Activated effector memory CD4-positive, alpha-beta T cell treated with anti-CD3 and anti-CD28 coated beads, Interleukin-2, amount 50 U/mL, for 16 hours (primary cell): Measurements from ENCODE around the gene CLCNKB.
A peak's percentile ranks its signal among the peaks of the same experiment; 100 is the strongest.
"Not testable (repeated sequence)": the region's sequence is repeated elsewhere in the genome, so short reads cannot be mapped to it uniquely, and the experiment has no call there.

Source experiments
- DNase-seq: peaks from one replicate; pipeline ENCODE4 v3.0.0-alpha.2; 2020

Gene CLCNKB

DNA sequence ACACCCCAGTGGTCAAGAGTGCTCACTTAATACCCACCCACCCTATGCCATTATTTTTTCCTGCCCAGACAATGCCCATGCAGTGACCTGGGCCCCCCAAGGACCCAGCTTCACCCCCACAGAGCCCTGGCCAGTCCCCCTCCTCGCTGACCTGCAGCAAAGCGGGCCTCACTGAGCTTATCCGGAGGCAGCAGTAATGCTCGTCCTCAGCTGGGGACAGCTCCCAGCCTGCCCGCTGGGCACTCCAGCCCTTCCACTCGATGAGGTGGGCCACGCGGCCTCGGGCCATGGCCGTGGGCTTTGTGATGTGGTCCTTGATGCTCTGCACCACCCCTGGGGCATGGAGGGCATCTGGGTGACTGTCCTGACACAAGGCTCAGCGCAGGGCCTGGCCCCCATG, 7.1 kb upstream of the CLCNKB start:
- not testable (repeated sequence) for DNase-seq

DNA sequence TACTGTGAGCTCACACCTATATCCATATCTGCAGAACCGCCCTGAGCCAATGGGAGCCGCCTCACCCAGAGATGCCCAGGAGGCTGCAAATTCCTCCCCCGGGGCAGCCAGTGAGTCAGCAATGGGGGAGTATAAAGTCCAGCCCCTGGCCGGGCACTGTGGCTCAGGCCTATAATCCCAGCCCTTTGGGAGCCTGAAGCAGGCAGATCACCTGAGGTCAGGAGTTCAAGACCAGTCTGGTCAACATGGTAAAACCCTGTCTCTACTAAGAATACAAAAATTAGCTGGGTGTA, 5.0 kb upstream of the CLCNKB start:
- no peak for DNase-seq

DNA sequence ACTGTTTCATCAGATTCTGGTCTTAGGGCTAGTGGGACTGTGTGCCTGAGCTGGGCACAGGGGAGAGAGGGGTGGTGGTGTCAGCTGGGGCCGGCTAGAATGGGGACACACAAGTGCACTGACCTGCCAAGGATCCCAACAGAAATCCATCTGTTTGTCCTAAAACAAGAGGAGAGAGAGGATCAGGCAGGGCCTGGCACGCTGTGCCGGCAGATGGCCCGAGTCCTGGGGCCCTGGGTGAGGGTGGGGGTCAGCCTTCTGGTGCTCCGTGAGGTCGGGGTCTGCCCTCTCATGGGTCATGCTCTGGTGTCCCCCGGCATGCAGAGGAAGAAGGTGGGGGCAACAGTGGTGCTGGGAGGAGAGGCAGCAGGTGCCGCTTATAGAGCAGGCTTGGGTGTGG, 3.7 kb upstream of the CLCNKB start:
- not testable (repeated sequence) for DNase-seq

DNA sequence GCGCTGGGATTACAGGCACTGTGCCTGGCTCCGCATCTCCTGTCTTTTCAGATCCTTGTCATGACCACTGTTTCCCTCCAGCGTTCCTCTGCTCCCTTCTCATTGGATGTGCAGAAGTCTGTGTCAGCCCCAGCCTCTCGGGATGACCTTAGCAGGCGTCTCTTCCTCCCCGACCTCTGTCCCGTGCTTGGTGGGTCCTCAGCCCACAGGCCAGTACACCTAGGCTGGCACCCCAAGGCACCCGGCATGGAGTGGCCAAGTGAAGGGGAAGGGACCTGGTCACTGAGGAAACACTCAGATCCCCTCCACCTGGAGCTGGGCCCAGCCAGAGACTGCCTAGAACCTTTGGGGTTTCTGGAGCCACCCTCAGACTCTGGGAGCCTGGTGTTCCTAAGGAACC, 2.4 kb upstream of the CLCNKB start:
- no peak for DNase-seq

DNA sequence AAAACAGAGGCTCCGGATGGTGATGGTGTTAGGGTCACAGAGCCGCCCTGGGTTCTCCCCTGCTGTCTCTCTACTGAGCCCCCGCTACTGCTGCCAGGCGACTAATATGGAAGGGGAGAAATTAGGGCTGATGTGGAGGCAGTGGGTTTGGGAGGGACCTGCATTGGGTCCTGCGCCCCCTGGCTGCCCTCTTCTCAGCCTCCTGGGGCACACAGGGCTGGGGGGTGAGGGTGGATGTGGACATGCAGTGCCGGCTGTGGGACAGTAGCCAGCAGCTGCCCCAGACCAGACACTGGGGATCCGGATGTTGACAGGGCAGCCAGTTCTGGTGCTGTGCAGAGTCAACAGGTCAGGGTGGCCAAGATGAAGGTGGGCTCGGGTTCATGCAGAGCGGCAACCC, 1.5 kb upstream of the CLCNKB start:
- DNase-seq = no peak

DNA sequence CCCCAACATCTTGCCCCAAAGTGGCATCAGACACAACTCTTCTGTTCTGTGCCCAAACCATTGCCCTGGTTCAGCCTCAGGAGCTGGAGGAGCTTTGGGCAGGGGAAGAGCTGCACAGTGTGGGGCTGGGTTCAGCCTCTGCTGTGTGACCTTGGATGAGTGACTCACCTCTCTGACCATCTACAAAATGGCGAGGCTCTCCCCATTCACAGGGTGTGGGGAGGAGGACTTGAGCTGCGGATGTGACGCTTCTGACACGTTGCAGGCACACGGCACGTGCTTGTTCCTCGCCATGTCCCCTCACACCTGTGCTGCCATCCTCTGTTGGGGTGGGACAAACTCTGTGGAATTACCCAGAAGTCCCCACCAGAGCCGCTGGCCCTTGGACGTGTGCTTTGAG, 928 bp upstream of the CLCNKB start:
- not testable (repeated sequence) for DNase-seq

DNA sequence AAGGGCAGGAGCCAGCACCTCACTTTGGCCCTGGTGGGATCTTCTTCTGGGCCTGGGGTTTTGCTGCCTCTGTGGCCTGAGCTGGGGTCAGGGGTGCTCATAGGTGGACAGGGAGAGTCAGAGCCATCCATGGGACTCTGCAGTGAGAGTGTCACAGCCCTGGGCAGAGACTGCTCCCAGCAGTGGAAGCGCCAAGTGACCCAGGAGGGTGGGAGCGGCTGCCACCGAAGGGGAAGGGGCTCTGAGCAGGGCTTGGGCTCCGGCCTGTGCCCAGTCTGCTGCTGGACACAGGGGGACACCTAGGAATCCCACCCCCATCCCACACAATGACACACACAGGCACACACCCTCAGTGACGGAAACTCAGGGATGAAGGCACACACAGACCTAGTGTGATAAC, 368 bp downstream of the CLCNKB start:
- no peak for DNase-seq

DNA sequence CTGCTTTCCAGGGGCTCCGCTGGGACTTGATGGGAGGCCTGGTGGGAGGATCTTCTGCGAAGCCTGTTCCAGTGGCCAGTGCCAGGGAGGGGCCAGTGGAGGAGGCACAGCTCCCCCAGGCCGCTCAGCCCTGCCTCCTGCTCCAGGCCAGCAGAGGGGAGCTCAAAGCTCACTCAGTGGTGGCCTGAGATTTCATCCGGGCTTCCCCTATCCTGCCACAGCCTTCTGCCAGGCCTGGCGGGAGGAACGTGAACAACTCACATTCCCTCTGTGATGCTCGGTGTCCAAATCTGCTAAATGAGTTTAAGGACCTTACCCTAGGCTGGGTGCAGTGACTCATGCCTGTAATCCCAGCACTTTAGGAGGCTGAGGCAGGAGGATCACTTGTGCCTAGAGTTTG, 3.3 kb downstream of the CLCNKB start:
- no peak for DNase-seq

DNA sequence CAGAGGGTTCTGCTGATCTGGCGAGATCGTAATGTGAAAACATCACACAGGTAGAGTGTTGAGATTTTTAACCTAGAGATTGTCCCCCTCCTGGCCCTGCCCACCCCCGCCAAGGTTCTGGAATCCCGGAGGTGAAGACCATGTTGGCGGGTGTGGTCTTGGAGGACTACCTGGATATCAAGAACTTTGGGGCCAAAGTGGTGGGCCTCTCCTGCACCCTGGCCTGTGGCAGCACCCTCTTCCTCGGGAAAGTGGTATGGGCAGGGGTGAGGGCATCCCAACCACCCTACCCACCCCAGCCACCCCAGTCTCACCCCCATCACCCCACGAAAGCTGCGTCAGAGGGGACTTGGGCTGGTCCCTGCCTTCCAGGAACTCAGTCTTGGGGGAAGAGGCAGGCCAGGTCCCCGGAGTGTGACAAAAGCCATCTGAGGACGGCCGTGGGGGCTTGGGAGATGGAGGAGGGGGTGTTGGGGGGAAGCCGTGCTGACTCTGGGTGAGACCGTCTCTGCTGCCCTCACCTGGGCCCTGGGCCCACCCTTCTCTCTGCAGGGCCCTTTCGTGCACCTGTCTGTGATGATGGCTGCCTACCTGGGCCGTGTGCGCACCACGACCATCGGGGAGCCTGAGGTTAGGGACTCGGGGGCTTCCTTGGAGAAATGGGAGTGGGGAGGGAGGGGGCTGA, 4.4 kb downstream of the CLCNKB start:
- DNase-seq = no peak

DNA sequence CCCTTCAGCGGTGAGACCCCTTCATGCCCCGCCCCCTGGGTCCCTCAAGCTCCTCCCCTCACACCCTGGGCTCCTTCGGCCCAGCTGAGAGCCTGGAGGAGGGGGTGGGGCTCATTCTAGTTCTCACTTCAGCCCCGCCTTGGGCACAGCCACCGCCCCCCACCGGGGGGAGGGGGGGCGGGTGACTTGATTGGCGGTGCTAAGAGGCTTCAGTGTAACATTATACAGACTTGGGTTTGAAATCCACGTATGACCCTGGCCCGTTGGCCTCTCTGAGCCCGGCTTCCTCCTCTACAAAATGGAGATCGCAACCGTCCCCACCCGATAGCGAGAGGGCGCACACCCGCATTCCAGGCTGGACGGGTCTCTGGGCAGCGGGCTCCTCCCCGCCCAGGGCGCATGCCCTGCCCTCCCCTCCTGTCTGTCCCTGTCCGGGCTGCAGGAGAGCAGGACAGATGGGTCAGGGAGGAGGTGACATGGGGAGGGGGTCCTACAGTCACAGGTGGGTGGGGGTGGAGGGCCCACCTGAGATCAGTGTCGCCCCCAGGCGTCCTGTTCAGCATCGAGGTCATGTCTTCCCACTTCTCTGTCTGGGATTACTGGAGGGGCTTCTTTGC, 5.1 kb downstream of the CLCNKB start:
- DNase-seq = peak; percentile 77

DNA sequence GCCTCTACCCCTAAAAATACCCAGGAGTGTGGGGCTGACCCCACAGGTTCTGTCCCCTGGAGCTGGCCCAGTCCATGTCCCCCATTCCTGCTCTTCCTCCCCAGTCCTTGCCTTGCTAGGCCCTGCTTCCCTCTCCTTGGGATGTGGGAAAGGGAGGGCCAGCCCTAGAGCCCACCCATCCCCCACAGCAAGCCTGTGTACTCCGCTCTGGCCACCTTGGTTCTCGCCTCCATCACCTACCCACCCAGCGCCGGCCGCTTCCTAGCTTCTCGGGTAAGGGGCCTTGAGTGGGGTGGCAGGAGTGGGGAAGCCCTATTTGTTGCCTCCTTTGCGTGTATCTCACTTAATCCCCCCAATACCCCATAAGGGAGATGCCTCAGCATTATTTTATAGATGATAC, 6.7 kb downstream of the CLCNKB start:
- no peak for DNase-seq

DNA sequence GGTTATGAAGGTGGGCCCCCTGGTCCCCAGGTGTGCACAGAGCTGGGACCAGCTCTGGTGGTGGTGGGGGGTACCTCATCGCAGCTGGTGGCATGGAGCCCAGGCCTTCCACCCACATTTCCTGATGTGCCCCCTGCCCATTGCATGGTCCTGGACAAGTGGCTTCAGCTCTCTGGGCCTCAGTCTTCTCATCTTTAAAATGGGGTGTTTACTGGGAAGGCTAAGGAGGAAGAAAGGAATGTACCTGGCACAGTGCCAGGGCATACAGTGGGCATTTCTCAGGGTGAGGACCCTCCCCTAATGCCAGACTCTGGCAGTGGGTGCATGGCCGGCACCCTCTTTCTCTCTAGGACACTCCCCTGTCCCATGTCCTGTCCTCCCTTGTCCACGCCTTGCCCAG, 7.5 kb downstream of the CLCNKB start:
- no peak for DNase-seq

DNA sequence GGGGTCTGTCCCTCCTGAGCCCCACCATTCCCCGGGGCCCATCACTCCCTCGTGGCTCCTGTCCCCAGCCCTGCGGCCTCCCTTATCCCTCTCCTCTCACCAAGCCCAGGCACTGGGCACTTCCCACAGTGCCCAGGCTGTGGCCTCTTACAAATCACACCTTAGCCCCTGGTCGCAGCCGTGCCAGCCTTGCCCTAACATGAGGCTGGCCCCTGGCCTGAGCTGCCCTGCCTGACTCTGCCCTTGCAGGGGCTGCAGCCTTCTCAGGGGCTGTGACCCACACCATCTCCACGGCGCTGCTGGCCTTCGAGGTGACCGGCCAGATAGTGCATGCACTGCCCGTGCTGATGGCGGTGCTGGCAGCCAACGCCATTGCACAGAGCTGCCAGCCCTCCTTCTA, 8.4 kb downstream of the CLCNKB start:
- DNase-seq = not testable (repeated sequence)

DNA sequence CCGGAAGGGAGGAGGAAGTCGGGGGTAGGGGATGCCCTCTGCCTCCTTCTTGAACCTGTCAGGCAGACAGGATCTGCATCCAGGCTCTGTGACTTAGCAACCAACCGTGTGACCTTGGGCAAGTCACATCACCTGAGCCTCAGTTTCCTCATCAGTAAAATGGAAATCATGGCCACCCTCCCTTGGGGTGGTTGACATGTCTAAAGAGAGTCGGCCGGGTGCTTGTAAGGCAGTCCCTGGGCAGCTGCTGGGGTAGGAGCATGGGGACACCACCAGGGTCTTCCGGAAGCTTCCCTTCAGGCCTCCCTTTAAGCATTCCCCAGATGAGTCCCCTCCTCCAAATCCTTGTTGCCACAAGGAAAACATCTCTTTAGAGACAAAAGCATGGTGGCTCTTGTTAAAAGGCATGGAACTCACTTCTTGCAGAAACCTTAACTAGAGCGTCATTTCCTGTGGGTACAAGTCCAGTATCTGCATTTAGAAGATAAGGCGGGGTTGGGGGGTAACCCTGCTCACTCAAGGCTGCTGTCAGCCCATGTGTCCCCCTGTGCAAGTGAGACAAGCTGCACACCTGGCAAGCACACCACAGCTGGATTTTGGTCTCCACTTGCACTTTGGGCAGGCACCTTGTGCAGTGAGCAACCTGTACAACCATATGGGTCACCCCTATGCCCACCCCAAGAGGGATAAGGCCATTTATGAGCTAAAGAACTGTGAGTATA, 10.4 kb downstream of the CLCNKB start:
- DNase-seq = no peak

DNA sequence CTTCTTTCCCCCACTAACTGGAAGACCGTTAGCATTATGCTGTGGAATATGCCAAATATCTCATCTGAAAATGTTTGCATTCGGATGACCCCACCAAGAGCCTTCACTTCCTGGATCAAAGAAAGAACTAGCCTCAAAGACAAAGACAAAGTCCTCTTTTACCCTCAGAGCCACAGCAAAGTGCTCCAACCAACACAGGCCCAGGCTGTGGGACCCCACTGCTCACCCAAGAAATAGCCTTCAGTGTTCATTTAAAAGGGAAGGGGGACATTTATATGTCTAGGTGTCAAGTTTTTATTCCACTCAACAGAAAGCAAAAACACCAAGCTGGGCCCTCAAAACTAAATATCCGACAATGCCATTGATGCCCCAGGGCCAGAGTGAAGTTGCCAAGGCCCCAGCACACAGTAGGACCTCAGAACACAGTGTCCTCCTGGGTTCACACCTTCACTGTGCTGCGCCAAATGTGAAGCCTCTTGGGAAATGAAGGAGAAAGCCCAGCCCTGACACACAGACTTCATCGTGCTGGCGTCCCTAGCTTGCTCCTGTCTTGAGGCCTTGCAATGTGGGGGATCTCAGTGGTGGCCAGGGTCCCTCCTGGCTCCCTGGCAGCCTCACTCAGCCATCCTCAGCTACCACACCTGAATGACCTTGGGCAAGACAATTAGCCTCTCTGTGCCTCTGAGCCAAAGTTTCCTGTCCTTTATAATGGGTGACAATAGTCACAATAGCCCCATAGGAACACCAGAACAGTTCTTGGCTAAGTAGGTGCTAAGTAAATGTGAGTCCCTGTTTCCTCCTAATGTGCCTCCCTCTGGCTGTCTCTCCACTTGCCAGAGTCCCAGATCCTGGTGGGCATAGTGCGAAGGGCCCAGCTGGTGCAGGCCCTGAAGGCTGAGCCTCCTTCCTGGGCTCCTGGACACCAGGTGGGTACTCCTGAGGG, 11.3 kb downstream of the CLCNKB start:
- DNase-seq = no peak

DNA sequence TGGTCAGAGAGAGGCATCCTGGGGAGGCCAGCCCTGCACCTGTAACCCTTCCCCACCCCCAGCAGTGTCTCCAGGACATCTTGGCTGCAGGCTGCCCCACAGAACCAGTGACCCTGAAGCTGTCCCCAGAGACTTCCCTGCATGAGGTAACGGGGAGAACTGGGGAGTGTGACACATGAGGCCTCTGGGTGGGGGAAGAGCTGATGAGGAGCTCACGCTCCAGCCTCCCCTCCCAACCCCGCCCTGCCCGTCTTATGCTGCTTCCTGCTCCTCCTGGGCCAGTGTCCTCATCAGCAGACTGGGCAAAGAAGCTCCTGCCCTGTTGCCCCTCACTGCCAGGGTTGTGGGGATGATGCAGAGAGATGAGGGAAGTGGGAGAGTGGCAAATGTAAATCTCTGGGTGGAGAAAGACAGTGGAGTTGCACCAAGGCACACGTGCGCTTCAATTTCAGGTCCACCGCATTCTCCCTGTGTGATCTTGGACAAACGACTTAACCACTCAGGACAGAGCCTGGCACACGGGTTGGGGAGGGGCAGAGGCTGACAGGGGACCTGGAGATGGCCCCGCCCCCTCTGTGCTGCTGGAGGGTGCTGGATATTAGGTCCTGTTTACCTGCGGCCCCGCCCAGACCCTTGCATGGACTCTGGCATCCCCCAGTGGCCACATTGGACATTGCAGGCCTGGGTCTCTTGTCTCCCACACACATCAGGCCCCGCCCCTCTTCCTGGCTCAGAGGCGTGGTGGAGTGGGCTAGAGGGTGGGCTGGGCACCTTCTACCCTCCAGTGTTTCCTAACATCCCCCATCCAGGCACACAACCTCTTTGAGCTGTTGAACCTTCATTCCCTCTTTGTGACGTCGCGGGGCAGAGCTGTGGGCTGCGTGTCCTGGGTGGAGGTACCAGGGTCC, 12.3 kb downstream of the CLCNKB start:
- peak; percentile 94 for DNase-seq

DNA sequence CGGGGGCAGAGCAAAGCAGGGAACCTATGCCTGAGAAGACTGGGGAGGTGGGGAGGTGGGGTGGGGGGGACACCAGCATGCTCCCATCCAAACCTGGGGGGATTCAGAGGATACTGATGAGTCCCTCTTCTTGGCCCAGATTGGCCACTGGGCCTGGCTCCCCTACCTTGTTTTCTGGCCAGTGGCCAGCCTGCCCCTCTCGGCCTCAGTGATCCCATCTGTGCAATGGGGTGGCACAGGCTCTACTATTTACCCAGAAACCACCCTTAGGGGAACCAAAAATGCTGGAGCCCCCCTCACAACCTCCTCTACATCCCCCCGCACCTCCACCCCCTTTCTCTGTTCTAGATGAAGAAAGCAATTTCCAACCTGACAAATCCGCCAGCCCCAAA, 12.9 kb downstream of the CLCNKB start:
- not testable (repeated sequence) for DNase-seq

DNA sequence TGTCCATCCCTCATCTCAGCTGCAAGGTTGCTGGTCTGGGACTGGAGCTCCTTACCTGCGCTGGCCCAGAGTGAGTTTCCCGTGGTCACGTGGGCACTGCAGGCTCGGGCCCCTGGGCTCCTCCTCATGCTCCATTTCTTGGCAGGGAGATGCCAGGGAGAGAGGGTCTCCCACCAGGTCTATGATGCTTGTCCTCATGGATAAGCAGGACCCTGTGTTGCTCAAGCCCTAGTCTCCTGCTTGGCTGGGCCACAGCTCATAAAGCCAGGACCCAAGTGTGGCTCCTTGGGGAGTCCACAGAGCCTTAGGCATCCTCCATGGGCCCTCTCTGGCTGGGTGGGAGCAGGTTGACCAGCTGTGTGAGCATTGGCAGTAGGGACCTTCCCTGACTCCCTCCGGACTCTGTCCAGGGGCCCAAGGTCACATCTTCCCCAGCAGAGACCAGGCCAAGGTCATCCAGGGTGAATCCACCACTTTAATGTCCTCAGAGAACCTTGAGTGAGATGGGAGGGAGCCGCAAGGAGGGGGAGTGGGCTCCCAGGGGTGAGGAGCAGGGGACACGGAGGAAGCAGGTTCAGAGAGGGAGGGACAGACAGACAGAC, 13.8 kb downstream of the CLCNKB start:
- not testable (repeated sequence) for DNase-seq

DNA sequence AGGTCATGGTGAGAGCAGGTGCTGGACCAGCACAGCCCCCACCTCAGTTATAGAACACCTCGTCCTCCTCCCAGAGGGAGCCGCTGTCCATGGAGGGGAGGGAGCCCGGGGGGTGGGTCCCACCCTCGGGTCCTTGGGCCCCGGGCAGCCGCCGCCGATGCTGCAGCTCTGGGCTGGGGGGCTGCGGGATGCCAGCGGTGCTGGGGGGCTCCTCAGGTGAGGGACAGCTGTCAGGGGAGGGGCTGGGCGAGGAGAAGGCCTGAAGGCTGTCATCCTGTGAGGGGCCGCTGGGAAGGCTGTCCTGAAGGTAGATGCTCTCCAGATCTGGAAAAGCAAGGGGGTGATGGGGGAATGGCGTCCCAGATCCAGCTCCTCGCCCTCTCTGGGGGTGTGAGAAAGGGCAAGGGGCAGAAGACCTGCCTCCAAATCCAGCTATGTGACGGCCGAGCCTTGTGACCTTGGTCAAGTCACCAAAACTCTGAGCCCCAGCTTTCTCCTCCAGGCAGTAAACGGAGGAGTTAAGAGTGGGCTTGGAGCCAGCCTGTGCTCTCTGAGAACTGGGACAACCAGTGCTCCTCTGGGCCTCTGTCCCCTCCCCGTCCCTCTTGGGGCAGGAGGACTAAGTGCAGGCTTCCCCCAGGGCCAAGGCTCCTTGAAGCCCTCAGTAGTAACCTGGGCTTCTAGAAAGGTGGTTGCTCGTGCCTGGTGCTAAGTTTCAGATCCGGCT, 15.0 kb downstream of the CLCNKB start:
- not testable (repeated sequence) for DNase-seq

DNA sequence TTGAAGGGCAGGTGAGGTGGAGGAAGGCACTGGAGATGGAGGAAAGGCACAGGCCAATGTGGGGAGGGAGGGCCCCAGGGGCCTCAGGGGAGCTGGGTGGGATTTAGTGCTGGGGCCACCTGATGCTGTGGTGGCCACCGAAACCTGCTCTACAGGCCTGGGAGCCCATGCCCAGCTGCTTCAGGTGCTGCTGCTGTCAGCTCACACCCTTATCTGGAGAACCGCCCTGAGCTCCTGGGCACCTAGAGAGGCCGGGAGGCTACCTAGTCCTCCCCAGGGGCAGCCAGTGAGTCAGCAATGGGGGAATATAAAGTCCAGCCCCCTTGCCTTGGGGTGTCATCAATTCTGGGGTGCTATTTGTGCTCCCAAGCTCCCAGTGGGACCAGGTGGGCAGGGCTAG, 17.7 kb downstream of the CLCNKB start:
- DNase-seq = no peak
